SK-N-MC (cell line): ENCODE data around the gene PIK3R4.

ENCODE experiments used
- EZH2 ChIP-seq: fragments of 200-600 bp; sonication (generic); IDR thresholded peaks from one replicate; pipeline ENCODE4 v1.6.1; 2017; ENCODE audit warnings: antibody characterized with exemption
- POLR2AphosphoS5 ChIP-seq: IDR thresholded peaks from 2 replicates; pipeline ENCODE4 v1.6.1; 2012; ENCODE audit warnings: mild to moderate bottlenecking, low read depth, low read length, borderline replicate concordance

DNA sequence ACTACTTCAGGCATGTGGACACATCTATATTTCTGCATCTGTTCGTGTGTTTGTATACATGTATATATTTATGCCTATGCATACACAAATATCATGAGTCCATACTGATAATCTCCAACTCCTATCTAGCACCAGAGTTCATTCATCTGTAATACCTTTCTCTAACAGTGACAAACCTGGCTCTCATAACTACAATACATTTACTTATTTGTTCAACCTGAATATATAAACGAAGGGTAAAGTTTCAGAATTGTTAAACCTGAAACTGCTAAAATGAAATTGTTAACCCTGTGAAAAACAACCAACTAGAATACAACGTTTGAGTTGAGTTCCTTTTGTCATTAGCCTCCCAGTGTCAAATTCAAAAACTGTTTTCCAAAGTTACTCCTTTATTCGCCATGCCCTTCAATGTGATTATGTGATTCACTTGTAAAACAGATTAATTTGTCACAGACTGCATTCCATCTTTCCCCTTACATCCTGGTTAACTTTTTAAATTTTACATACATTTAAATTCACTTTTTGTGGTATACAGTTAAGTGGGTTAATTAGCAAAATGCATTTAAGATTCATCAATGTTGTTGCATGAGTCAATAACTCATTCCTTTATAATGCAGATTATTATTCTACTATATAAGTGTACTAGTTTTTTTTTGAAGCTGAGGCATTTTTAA, 58.5 kb downstream of the PIK3R4 start:
- TF ChIP-seq EZH2, result no peak
- TF ChIP-seq POLR2AphosphoS5, result no peak
